ENCODE measurements around the gene LPCAT4. TPM values are rescaled to one million over a fixed set of nuclear protein-coding genes. Genes with fewer than 3 reads are reported as not detected.

Gene LPCAT4
- total RNA-seq, 4 donors from 2014 or later = 1.7 to 7.4 (median 4.0) TPM

- intact Hi-C loops (cut with DNase I; ENCODE audit: low total_unique reads) (no loop called here), in situ Hi-C loops (cut with MboI; ENCODE audit: low sequenced_read_pairs in 4 of 4) (loop anchor here in 1 of 4 donors (25.0 kb wide), 3 partner anchors 122 to 628 kb away; partner anchors contain the start of genes EMC4 and ZNF770)
- ATAC-seq = no peak
- no peak for DNase-seq
- Histone ChIP-seq H3K27ac (no peak overlapping the region), H3K27me3 (no peaks in the 10 kb centered on the region), H3K9me3 (no peaks in the 10 kb centered on the region), H3K4me1 (no peaks in the 10 kb centered on the region), H3K4me3 (no peak overlapping the region), H3K36me3 (peaks cover 0 to 15% of the 10 kb centered on the region in 2 donors)
- no peak for TF ChIP-seq POLR2A (IDR thresholded peaks at IDR 0.05)
- TF ChIP-seq CTCF (IDR thresholded peaks at IDR 0.05 in 4 of 5, conservative IDR thresholded peaks at IDR 0.05 in 1 of 5) = no peak
Measured at GRCh38 chr15:34359416-34359815, 7.6 kb downstream of the LPCAT4 start.

- in situ Hi-C loops (cut with MboI; ENCODE audit: low sequenced_read_pairs in 4 of 4) (loop anchor here in 1 of 4 donors (25.0 kb wide), 3 partner anchors 122 to 628 kb away; partner anchors contain the start of genes EMC4 and ZNF770), intact Hi-C loops (cut with DNase I; ENCODE audit: low total_unique reads) (no loop called here)
- ATAC-seq = no peak
- H3K4me1 ChIP-seq = no peaks in the 10 kb centered on the region
- H3K9me3 ChIP-seq = no peaks in the 10 kb centered on the region
- DNase-seq = no peak
- peaks cover 0 to 15% of the 10 kb centered on the region in 2 donors for H3K36me3 ChIP-seq
- no peak overlapping the region for H3K4me3 ChIP-seq
- H3K27ac ChIP-seq = no peak overlapping the region
- no peak for TF ChIP-seq CTCF (IDR thresholded peaks at IDR 0.05 in 4 of 5, conservative IDR thresholded peaks at IDR 0.05 in 1 of 5)
- TF ChIP-seq POLR2A (IDR thresholded peaks at IDR 0.05) = no peak
- H3K27me3 ChIP-seq = no peaks in the 10 kb centered on the region
Measured at GRCh38 chr15:34358948-34359347, 8.0 kb downstream of the LPCAT4 start.

GRCh38 chr15:34358367-34358766 lies 8.6 kb downstream of the LPCAT4 start:
- Histone ChIP-seq H3K4me1 (no peaks in the 10 kb centered on the region), H3K4me3 (no peak overlapping the region), H3K36me3 (peaks cover 0 to 15% of the 10 kb centered on the region in 2 donors), H3K9me3 (no peaks in the 10 kb centered on the region), H3K27ac (no peak overlapping the region), H3K27me3 (no peaks in the 10 kb centered on the region)
- TF ChIP-seq POLR2A (IDR thresholded peaks at IDR 0.05) = no peak
- no peak for TF ChIP-seq CTCF (IDR thresholded peaks at IDR 0.05 in 4 of 5, conservative IDR thresholded peaks at IDR 0.05 in 1 of 5)
- intact Hi-C loops (cut with DNase I; ENCODE audit: low total_unique reads) (no loop called here), in situ Hi-C loops (cut with MboI; ENCODE audit: low sequenced_read_pairs in 4 of 4) (loop anchor here in 1 of 4 donors (25.0 kb wide), 3 partner anchors 121 to 629 kb away; partner anchors contain the start of genes EMC4 and ZNF770)
- DNase-seq (no peak), ATAC-seq (no peak)

- Histone ChIP-seq H3K36me3 (peaks cover 0 to 15% of the 10 kb centered on the region in 2 donors), H3K27ac (no peak overlapping the region), H3K4me3 (no peak overlapping the region), H3K27me3 (no peaks in the 10 kb centered on the region), H3K4me1 (no peaks in the 10 kb centered on the region), H3K9me3 (no peaks in the 10 kb centered on the region)
- no peak for TF ChIP-seq CTCF (IDR thresholded peaks at IDR 0.05 in 4 of 5, conservative IDR thresholded peaks at IDR 0.05 in 1 of 5)
- TF ChIP-seq POLR2A (IDR thresholded peaks at IDR 0.05) = no peak
- DNase-seq (no peak), ATAC-seq (no peak)
- intact Hi-C loops (cut with DNase I; ENCODE audit: low total_unique reads) = no loop called here
- in situ Hi-C loops (cut with MboI; ENCODE audit: low sequenced_read_pairs in 4 of 4) = loop anchor here in 1 of 4 donors (25.0 kb wide), 3 partner anchors 120 to 630 kb away; partner anchors contain the start of genes EMC4 and ZNF770
Measured at GRCh38 chr15:34357653-34358052, 9.3 kb downstream of the LPCAT4 start.

- Histone ChIP-seq H3K9me3 (no peaks in the 10 kb centered on the region), H3K36me3 (peaks cover 0 to 15% of the 10 kb centered on the region in 2 donors), H3K4me1 (no peaks in the 10 kb centered on the region), H3K27me3 (no peaks in the 10 kb centered on the region), H3K27ac (no peak overlapping the region), H3K4me3 (no peak overlapping the region)
- in situ Hi-C loops (cut with MboI; ENCODE audit: low sequenced_read_pairs in 4 of 4) (loop anchor here in 1 of 4 donors (25.0 kb wide), 3 partner anchors 118 to 632 kb away; partner anchors contain the start of genes EMC4 and ZNF770), intact Hi-C loops (cut with DNase I; ENCODE audit: low total_unique reads) (no loop called here)
- DNase-seq (no peak), ATAC-seq (no peak)
- TF ChIP-seq POLR2A (IDR thresholded peaks at IDR 0.05) (no peak), CTCF (IDR thresholded peaks at IDR 0.05 in 4 of 5, conservative IDR thresholded peaks at IDR 0.05 in 1 of 5) (no peak)
Measured at GRCh38 chr15:34355241-34355640, 11.8 kb downstream of the LPCAT4 start.

Measured in gastrocnemius medialis (tissue), 4 donors.